Right kidney (tissue), 1 donor: ENCODE results near the gene GAS2.

Source experiments
- DNase-seq: peaks from one replicate; pipeline ENCODE4 v3.0.0-alpha.2; 2016

The GAS2 gene

DNA sequence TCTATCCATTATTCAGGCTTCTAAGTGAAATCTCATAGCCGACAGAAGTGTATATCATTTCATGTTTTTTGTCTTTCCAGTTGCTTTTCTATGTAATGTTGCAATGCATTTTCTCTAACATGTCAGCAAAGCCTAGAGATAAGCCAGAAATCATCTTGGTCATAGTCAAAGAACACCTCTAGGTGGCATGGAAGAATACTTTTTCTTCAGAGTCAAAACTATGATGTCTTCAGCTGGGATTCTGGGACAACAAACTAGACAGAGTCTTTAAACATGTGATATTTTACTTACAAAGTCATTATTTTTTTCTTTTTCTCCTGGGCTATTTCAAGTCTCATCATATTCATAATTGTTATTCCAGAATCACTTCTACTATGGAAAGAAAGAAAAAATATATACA lies 4.4 kb downstream of the GAS2 start:
- DNase-seq, result no peak

DNA sequence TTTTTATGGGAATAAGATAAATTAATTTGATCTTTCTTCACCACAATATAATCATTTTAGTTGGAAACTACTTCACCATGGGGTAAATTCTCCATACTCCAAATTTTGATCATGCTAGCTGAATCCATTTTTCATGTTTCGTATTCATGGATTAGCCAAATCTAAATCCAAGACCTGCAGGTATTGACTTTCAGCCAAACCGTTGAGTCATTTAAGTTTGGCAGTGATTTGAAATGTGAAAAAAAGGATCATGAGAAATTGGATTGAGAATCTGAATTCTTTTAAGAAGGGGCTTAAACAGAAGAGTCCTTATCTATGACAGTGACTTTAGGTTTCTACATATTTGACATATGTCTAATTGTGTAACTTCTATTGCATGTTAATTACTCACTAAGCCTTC lies 5.3 kb downstream of the GAS2 start:
- DNase-seq, result no peak

DNA sequence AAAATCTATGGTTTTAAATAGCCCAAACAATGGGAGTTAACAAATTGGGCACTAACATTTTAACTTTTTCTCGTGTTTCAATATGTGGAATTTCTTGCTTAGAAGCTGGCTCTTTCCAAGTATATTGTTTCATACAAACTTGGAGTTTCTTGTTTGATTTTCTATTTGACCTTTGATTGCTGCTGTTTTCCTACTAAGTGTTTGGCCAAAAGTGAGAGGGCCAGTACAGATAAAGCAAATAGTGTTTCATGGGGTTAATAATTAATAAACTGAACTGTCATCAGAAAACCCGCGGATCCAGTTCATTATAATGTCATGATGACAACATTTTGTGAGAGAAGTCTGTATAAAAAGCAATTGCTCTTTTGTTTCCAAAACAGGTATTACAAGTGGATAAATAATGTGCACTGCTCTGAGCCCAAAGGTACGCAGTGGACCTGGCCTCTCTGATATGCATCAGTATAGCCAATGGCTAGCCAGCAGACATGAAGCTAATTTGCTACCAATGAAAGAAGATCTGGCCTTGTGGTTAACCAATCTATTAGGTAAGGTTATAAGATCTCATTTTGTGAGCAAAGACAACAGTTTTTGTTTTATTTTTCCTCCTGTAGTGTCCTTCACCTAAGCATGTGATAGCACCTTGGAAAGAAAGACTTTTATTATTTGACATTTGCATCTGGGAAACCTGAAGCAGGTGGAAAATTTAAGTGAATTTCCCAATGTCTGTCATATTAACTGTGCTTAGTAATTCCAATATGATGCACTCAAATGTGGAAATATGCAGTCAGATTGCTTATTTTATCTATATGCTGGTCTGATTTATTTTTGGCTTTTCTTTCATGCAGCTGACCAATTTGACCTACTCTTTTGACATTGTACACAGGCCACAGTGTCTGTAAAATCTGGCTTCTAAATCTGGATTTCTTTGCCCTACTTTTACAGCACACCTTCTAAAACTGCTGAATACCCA lies 8.3 kb downstream of the GAS2 start:
- DNase-seq, result no peak

DNA sequence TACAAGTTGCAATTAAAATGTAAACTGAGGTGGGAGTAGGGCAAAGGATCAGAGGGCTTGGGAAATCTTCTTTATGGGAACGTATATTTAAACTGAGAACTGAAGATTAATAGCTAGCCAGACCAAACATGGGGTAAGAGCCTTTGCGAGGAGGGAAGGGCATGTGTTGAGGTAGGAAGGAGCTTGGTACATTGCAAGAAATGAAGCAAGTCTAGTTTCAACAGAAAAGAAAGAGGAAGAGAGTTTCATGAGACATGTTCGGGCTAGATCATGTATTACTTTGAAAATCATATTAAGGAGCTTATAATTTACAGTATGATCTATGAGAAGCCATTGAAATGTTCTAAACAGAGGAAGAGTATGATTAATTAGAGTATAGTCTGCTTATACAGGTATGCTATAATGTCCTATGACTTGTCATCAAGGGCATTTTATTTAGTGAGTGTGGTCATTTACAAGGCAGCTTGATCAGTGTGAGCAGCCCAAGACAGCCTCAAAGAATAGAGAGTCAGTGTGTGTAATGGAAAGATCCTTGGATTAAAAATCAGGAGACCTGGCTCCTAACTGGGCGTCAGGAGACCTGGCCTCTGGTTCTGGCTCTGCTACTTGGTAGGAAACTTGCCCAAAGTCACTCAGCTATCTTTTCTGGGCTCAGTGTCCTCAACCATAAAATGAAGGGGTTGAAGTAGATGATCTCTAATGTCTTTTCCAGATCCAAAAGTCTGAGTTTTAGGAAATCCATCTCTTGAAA lies 10.9 kb downstream of the GAS2 start:
- DNase-seq, result no peak

DNA sequence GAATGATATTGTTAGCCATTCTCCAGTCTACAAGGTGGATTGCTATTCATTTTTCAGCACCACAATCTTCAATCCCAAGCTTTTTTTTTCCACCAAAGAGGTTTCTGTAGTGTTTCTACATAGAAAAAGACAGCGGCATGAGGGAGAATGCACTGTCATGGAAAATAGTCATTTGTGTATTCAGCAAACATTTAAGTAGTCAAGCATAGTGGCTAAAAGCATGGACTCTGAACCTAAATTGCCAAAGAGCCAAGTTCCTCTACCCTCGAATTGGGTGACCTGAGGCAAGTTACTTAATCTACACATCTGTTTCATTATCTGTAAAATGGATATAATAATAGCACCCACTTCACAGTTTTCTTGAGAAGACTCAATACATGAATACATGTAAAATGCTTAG lies 14.2 kb downstream of the GAS2 start:
- no peak for DNase-seq

DNA sequence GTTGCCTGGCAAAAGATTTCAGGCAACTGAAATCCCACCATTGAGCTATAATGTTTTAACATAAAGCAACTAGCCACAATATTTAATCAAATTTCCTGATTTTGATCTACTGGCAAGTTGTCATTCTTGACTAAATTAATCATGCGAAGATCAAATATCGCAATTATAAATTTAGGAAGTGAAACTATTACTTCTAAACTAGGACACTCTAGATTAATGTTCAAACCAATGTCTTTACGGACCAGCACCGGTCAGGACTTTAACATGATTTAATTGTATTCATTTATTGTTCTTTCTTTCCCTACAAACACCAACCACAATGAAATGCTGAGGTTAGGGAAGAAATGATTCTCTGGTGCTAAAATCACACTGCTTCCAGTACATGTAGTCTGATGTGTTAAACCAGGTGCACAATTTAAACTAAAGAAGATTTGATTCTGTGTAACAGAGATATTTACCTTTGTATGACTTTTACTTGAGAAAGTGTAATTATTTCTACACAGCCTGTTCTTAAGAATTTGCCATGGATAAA lies 14.9 kb downstream of the GAS2 start:
- no peak for DNase-seq

DNA sequence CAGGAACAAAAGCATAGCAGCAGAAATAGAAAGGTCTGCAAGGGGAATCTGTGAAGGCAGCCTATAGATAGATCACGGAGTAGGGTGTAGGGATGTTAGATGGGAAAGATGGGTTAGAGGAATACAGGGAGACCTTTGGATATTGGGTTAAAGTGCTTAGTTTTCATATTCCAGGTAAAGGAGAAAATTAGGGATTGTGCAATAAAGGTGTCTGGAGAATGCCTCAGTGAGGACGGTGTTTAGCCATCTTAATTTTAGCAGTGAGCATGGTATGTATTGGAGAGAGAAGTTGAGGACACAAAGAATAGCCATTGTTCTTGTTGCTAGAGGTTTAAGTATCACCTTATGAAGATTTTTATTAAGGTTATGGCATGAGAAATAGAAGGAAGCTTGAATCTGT lies 17.7 kb downstream of the GAS2 start:
- DNase-seq, result no peak

DNA sequence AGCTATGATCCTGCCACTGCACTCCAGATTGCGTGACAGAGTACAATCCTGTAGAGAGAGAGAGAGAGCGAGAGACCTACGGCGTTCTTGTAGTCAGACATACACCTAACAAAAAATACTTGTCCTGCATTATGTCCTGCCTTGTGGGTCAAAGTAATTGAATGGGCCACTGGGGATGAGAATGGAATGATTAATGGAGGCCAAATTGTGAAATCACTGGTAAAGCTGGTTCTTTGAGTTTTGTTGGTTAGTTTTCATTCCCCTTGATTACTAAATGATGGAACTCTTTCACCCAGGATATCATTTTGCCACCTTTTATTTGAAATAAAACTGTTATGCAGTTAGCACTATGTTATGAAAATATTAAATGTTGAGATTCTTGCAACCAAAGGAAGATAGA lies 18.7 kb downstream of the GAS2 start:
- no peak for DNase-seq

DNA sequence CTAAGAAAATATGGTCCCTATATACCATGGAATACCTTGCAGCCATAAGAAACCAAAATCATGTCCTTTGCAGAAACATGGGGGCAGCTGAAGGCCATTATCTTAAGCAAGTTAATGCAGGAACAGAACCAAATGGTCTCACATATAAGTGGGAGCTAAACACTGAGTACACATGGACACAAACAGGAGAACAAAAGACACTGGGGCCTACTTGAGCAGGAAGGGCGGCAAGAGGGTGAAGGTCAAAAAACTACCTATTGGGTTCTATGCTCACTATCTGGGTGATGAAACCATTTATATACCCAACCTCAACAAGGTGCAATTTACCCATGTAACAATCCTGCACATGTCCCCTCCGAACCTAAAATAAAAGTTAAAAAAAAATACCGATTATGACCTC lies 22.5 kb downstream of the GAS2 start:
- DNase-seq, result no peak

DNA sequence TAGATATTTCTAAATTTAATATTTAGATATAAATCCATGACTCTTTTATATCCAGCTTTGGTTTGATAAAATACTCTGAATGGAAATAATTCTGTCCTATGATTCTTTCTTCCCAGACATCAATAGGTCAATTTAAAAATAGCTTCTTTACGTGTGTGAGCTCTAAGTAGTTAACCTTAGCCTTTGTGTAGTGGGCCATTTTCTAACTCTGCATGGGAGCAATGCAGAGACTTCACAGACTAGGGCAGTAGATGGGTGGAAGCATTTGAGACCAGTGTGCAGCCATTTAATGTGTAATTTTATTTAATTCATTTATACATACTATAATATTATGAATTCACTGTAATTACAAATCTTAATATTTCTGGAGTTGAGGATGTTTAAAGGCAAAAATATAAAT lies 23.8 kb downstream of the GAS2 start:
- no peak for DNase-seq

DNA sequence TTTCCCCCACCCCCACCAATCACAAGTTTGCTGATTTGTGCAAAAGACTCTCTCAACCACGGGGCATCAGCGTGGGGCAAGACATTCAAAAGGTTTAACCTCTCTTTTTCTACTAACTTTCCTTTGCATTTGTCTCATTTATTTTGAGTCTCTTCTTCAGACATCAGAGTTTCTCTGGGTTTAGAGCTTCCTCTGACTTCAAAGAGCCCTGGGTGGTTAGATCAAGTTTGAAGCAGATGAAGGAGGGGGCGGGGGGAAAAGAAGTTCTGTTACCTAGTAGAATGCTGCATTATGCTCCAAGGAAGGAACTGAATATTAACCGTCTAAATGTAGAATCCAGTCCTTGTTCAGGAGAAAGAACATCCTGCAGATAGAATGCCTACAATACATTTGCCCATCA lies 24.5 kb downstream of the GAS2 start:
- DNase-seq, result no peak

DNA sequence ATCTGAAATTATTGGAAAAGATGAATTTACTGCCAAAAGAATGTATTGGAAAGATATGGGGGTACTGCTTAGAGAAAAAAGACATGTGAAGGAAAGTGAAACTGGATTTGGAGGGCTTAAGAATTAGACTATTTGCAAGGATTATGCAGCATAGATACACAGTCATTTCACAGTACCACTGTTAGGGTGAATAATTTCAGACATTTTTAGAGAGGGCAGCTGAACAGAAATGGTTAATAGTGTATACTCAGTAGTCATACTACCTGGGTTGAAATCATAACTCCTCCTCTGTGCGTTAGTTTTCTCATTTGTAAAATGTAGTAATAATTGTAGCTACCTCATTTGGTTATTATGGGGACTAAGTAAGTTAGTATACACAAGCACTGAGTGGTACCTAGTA lies 33.0 kb downstream of the GAS2 start:
- DNase-seq, result no peak

DNA sequence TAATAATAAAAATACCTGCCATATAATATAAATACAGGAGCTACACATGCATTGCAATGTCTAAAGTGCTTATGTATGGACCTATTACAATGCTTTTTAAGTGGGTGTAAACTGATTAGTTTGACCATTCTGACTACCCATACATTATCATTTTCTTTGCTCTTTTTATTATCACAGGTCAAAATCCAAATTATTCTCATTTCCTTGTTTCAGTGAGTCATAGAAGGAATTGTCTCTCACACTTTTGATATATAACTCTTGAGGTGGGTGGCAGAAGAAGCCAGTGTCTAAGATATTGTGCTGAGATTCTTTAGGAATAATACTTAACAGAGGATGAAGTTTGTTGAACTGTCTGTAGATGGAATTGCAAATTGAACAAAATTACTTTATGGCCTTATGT lies 35.6 kb downstream of the GAS2 start:
- DNase-seq, result no peak

DNA sequence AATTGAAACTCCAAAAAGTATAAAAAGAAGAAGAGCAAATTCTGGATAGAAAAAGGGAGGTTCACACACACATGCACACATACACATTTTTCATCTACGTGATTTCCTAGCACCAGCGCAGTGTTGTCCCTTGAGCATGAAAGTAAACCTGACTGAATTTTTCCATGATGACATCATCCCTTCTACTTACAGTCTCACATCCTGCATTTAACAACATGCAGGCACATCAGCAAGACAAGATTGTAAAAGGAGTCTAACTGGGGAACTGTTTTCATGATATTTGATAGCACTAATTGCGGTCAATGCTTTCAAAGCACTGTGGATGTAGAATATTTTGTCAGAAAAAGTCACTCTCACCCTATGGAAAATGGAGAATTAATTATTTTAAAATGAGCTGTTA lies 36.6 kb downstream of the GAS2 start:
- DNase-seq, result peak; percentile 37

DNA sequence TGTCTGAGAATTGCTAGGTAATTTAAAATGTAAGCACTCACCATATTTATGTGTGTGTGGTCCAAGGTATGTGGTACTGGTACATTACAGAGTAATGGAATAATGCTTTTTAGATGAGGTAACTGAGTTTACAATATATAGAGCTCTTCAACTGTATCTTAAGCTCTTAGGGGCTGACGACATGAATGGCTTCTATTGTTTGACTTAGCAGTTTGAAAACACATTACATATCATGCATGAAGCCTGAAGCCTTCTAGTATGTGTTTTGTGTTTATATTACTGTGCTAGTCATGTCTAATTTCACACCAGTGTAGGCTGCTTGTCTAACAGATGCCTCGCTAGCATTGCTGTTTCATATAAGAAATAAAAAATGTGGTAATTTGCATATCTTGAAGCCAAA lies 37.2 kb downstream of the GAS2 start:
- DNase-seq, result peak; percentile 15

DNA sequence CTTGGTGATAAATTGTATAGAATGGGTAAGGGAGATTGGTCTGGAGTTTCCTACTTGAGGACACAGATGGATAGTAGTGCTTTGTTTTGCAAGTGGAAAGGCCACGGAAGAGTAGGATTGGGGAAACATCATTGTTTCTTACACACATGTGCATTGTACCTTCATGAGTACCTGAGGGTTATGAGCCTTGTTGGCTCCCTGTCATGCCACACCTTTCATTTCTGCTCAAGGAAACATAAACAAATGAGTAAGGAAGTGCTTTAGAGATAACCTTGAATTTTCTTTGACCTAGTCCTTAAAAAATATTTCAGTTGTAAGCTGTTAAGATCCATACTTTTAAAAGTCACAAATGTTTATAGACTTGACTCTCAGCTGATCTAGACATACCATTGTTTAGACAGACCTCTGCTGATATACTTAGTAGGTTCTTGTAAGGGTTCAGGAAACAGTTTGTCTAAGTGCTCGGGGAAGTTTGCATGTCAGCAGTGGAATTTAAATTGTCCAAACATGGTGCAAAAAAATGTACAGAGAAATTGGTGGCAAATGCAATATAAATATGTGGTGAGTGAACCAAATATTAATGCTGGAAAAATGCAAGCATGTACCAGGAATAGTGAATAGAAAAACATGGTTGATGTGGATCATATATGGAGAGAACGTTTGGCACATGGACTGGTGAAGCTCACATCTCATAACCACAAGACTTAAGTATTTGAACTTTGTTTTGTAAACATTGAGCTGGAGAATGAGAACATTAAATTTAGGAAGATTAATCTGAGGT lies 40.9 kb downstream of the GAS2 start:
- no peak for DNase-seq

DNA sequence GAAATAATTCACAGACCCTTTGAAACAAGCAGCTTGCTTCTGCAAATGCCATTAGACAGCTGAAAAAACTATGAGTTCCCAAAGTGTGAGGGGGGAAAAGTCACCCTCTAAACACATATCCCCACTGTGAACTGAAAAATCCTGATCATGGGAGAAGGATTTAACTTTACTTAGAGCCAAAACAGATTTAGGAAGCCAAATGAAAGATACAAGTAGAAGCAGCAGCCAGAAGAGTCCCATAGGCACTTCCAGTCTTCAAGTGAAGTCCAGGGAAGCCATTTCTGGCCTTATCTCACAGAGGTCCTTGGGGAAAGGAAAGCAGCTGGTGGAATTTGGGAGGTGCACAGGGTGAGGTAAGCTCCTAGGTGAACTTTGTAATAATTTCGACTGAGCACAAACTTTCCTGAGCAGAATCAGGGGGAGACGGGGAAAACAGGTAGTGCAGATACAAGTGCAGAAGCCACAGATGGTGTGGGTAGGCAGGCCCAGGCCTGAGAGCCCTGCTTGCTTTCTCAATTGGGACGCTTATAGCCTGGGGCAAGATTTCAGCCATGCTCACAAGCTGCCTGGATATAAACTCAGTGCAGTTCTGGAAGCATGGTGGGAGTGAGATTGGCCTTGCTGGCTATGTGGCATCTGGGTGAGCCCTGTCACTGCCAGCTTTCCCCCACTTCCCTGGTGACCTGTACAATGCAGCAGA lies 44.8 kb downstream of the GAS2 start:
- DNase-seq, result no peak

DNA sequence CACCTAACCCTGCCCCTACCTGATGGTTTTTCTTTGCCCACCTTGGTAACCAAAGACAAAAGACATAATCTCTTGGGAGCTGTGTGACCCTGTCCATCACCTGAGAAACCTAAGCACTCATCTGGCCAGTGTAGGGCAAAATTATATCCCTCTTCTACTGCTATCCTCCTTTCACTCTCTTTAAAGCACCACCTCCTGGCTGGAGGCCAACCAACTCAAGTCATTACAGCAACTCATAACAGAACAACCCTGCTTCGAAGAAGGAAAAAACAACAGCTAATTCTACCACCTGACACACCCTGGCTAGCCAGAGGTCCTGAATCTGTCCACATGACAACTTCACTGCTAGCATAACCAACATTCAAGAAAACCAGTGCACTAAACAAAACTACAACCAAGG lies 45.5 kb downstream of the GAS2 start:
- DNase-seq, result no peak

DNA sequence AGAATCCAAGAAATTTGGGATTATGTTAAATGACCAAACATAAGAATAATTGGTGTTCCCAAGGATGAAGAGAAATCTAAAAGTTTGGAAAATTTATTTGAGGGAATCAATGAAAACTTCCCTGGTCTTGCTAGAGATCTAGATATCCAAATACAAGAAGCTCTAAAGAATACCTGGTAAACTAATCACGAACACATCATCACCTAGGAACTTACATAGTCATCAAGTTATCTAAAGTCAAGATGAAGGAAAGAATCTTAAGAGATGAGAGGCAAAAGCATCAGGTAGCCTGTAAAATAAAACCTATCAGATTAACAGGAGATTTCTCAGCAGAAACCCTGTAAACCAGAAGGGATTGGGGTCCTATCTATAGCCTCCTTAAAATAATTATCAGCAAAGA lies 46.9 kb downstream of the GAS2 start:
- no peak for DNase-seq

DNA sequence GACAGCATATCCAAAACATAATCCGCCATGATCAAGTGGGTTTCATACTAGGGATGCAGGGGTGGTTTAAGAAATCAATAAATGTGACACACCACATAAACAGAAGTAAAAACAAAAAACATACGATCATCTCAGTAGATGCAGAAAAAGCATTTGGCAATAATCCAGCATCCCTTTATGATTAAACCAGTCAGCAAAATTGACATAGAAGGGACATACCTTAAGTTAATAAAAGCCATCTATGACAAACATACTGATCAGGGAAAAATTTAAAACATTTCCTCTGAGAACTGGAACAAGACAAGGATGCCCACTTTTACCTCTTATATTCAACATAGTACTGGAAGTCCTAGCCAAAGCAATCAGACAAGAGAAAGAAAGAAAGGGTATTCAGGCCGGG lies 49.6 kb downstream of the GAS2 start:
- no peak for DNase-seq

DNA sequence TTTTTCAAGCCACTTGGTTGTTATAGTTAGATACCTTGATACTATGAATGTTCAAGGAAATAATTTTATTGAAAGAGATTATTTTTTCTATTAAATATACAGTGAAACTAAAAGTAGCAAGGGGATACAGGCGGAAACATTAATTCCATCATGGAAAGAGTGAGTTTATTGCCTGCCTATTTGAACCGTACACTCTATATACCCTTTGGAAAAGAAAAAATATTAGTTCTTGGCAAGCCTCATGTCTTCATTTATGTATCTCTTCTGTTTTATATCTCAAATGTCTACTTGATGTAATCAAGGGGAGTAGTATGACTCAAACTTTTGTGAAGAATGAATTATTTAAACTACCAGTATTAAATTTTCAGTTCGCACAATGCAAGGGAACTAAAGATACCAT lies 54.0 kb downstream of the GAS2 start:
- DNase-seq, result no peak

DNA sequence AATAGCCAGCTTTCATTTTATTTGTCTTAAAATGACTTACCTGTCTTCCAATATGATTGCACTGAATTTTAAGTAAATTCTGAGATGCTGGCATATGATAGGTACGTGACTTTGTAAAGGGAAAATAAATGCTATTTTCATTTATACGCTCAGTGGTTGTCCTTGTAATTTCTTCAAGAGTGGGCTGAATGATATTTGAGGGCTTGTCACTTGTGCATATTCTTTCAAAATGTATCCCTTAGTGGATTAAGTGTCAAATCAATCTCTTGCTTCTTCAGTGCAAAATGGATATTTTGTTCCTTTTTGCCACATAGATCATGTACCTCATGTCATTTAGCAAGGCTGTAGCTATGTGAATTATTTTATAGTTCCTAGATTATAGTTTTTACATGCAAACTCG lies 56.9 kb downstream of the GAS2 start:
- no peak for DNase-seq
